C4-2B (cell line): ENCODE results near the gene STAG3.

Experiments used
- H3K27ac ChIP-seq: fragments of 450-650 bp; 2 replicates; pipeline ENCODE4 v1.5.1; 2017
- CTCF ChIP-seq: fragments of 450-650 bp; conservative IDR thresholded peaks from 2 replicates; pipeline ENCODE4 v1.5.1; 2017; ENCODE audit warnings: mild to moderate bottlenecking
- ZFX ChIP-seq: fragments of 450-650 bp; IDR thresholded peaks from 2 replicates; pipeline ENCODE4 v1.6.1; 2017

The STAG3 gene

GRCh38 chr7:100152404-100152803 lies 25.3 kb upstream of the STAG3 start:
- TF ChIP-seq CTCF = no peak
- no peak for TF ChIP-seq ZFX
- H3K27ac ChIP-seq = no peak overlapping the region

GRCh38 chr7:100152937-100153666 lies 24.6 kb upstream of the STAG3 start:
- TF ChIP-seq CTCF (no peak), ZFX (no peak)
- H3K27ac ChIP-seq = no peak overlapping the region

GRCh38 chr7:100153708-100154535 lies 23.8 kb upstream of the STAG3 start:
- no peak for TF ChIP-seq CTCF
- TF ChIP-seq ZFX = no peak
- no peak overlapping the region for H3K27ac ChIP-seq

GRCh38 chr7:100154651-100155491 lies 22.8 kb upstream of the STAG3 start:
- H3K27ac ChIP-seq = no peak overlapping the region
- TF ChIP-seq CTCF = no peak
- no peak for TF ChIP-seq ZFX

GRCh38 chr7:100155553-100156317 lies 22.0 kb upstream of the STAG3 start:
- TF ChIP-seq CTCF = no peak
- TF ChIP-seq ZFX = no peak
- no peak overlapping the region for H3K27ac ChIP-seq

GRCh38 chr7:100156331-100157068 lies 21.2 kb upstream of the STAG3 start:
- TF ChIP-seq CTCF = no peak
- no peak for TF ChIP-seq ZFX
- no peak overlapping the region for H3K27ac ChIP-seq
